ENCODE results near the gene ZSWIM6.

Gene ZSWIM6

GRCh38 chr5:61333321-61333953 is 1.4 kb downstream of the ZSWIM6 start:
- DNase-seq = no peak

- DNase-seq = no peak
Measured at GRCh38 chr5:61333954-61334867, 2.2 kb downstream of the ZSWIM6 start.

- no peak for DNase-seq
Measured at GRCh38 chr5:61334868-61335615, 3.0 kb downstream of the ZSWIM6 start.

- no peak for DNase-seq
Measured at GRCh38 chr5:61339764-61340163, 7.7 kb downstream of the ZSWIM6 start.

- DNase-seq = no peak
Measured at GRCh38 chr5:61340775-61341361, 8.8 kb downstream of the ZSWIM6 start.

GRCh38 chr5:61342071-61342501 is 10.0 kb downstream of the ZSWIM6 start:
- DNase-seq = no peak

GRCh38 chr5:61344187-61344944 is 12.3 kb downstream of the ZSWIM6 start:
- DNase-seq = no peak

GRCh38 chr5:61346511-61346910 is 14.5 kb downstream of the ZSWIM6 start:
- DNase-seq = no peak

- DNase-seq = no peak
Measured at GRCh38 chr5:61347080-61347479, 15.0 kb downstream of the ZSWIM6 start.

GRCh38 chr5:61348447-61348846 is 16.4 kb downstream of the ZSWIM6 start:
- no peak for DNase-seq

- no peak for DNase-seq
Measured at GRCh38 chr5:61349935-61350334, 17.9 kb downstream of the ZSWIM6 start.

- no peak for DNase-seq
Measured at GRCh38 chr5:61350535-61350934, 18.5 kb downstream of the ZSWIM6 start.

GRCh38 chr5:61351733-61352132 is 19.7 kb downstream of the ZSWIM6 start:
- DNase-seq = no peak

- DNase-seq = no peak
Measured at GRCh38 chr5:61352180-61352579, 20.1 kb downstream of the ZSWIM6 start.

GRCh38 chr5:61352612-61353156 is 20.6 kb downstream of the ZSWIM6 start:
- DNase-seq = no peak

GRCh38 chr5:61353293-61353692 is 21.2 kb downstream of the ZSWIM6 start:
- DNase-seq = no peak

- no peak for DNase-seq
Measured at GRCh38 chr5:61354199-61354598, 22.1 kb downstream of the ZSWIM6 start.

GRCh38 chr5:61357745-61358144 is 25.7 kb downstream of the ZSWIM6 start:
- peak; percentile 4 for DNase-seq

GRCh38 chr5:61362796-61363368 is 30.8 kb downstream of the ZSWIM6 start:
- no peak for DNase-seq

- no peak for DNase-seq
Measured at GRCh38 chr5:61363401-61364114, 31.5 kb downstream of the ZSWIM6 start.

Measured in NCI-H2029 (cell line).